ENCODE results near the gene SPPL2B.

DNA sequence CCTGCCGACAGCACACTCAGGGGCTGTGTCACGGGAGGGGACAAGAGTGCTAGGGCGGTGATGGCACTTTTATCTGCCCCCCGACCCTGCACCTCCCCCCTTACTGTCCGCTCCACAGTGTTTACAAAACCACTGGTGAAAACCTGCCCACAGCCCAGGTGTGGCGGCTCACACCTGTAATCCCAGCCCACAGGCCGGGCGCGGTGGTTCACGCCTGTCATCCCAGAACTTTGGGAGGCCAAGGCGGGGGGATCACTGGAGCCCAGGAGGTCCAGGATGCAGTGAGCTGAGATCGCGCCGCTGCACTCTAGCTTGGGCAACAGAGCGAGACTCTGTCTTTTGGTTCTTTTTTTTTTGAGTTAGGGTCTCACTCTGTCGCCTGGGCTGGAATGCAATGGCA lies 32.3 kb upstream of the SPPL2B start:
- TF ChIP-seq POLR2A (IDR thresholded peaks at IDR 0.05) (no peak), POLR2AphosphoS5 (IDR thresholded peaks at IDR 0.05) (peak in 2 of 3 donors; percentile 19 to 65)
- TF ChIP-seq, protein P1, sequence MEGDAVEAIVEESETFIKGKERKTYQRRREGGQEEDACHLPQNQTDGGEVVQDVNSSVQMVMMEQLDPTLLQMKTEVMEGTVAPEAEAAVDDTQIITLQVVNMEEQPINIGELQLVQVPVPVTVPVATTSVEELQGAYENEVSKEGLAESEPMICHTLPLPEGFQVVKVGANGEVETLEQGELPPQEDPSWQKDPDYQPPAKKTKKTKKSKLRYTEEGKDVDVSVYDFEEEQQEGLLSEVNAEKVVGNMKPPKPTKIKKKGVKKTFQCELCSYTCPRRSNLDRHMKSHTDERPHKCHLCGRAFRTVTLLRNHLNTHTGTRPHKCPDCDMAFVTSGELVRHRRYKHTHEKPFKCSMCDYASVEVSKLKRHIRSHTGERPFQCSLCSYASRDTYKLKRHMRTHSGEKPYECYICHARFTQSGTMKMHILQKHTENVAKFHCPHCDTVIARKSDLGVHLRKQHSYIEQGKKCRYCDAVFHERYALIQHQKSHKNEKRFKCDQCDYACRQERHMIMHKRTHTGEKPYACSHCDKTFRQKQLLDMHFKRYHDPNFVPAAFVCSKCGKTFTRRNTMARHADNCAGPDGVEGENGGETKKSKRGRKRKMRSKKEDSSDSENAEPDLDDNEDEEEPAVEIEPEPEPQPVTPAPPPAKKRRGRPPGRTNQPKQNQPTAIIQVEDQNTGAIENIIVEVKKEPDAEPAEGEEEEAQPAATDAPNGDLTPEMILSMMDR (IDR thresholded peaks at IDR 0.05 in 8 of 11, conservative IDR thresholded peaks at IDR 0.05 in 3 of 11) = no peak
